Chondrocyte (in vitro differentiated cells): ENCODE results near the gene LRP11. TPM values are rescaled to one million over a fixed set of nuclear protein-coding genes. Genes with fewer than 3 reads are reported as not detected.
"Not testable (repeated sequence)": the region's sequence is repeated elsewhere in the genome, so short reads cannot be mapped to it uniquely, and the experiment has no call there.

Experiments used
- DNase-seq: peaks from one replicate; pipeline ENCODE4 v3.0.0; 2021; ENCODE audit warnings: mixed read lengths, low spot score
- H3K27ac Mint-ChIP-seq: one replicate; pipeline ENCODE4 v1.8.0; 2021; ENCODE audit warnings: mild to moderate bottlenecking, moderate library complexity, mixed read lengths; ENCODE audit not compliant: unreplicated experiment
- H3K27me3 Mint-ChIP-seq: 2 replicates; pipeline ENCODE4 v1.8.0; 2021; ENCODE audit warnings: low read depth, mixed read lengths
- H3K36me3 Mint-ChIP-seq: 2 replicates; pipeline ENCODE4 v1.8.0; 2021; ENCODE audit warnings: low read depth, mixed read lengths
- H3K4me1 Mint-ChIP-seq: 2 replicates; pipeline ENCODE4 v1.8.0; 2021; ENCODE audit warnings: low read depth, mild to moderate bottlenecking, mixed read lengths
- H3K4me3 Mint-ChIP-seq: one replicate; pipeline ENCODE4 v1.8.0; 2021; ENCODE audit warnings: mild to moderate bottlenecking, moderate library complexity, mixed read lengths; ENCODE audit not compliant: unreplicated experiment
- H3K9me3 Mint-ChIP-seq: 2 replicates; pipeline ENCODE4 v1.8.0; 2021; ENCODE audit warnings: low read depth, mixed read lengths
- CTCF ChIP-seq: fragments of 200-600 bp; sonication (generic); IDR thresholded peaks from 2 replicates; pipeline ENCODE4 v1.5.0; 2021; ENCODE audit warnings: antibody characterized with exemption, mild to moderate bottlenecking, moderate library complexity
- total RNA-seq: library from RNA; stranded (reverse); gene quantifications from 3 replicates; pipeline ENCODE4 v1.2.1, GENCODE V29; 2021

The LRP11 gene
- total RNA-seq, 1 donor from 2014 or later = 61.9 TPM

GRCh38 chr6:149897015-149897697 lies 33.0 kb upstream of the LRP11 start:
- Mint-ChIP-seq H3K27ac (peak overlapping the region; percentile 93), H3K4me3 (peak overlapping the region; percentile 60), H3K9me3 (no peaks in the 10 kb centered on the region), H3K4me1 (peaks cover 39% of the 10 kb centered on the region), H3K27me3 (no peaks in the 10 kb centered on the region), H3K36me3 (no peaks in the 10 kb centered on the region)
- no peak for DNase-seq
- TF ChIP-seq CTCF = no peak

GRCh38 chr6:149896491-149896890 lies 32.3 kb upstream of the LRP11 start:
- no peaks in the 10 kb centered on the region for H3K36me3 Mint-ChIP-seq
- no peak overlapping the region for H3K4me3 Mint-ChIP-seq
- H3K9me3 Mint-ChIP-seq = no peaks in the 10 kb centered on the region
- TF ChIP-seq CTCF = no peak
- peak overlapping the region; percentile 93 for H3K27ac Mint-ChIP-seq
- no peak for DNase-seq
- no peaks in the 10 kb centered on the region for H3K27me3 Mint-ChIP-seq
- H3K4me1 Mint-ChIP-seq = peaks cover 39% of the 10 kb centered on the region

- no peaks in the 10 kb centered on the region for H3K27me3 Mint-ChIP-seq
- no peaks in the 10 kb centered on the region for H3K36me3 Mint-ChIP-seq
- no peaks in the 10 kb centered on the region for H3K9me3 Mint-ChIP-seq
- no peak for DNase-seq
- H3K27ac Mint-ChIP-seq = peak overlapping the region; percentile 93
- H3K4me3 Mint-ChIP-seq = no peak overlapping the region
- peaks cover 44% of the 10 kb centered on the region for H3K4me1 Mint-ChIP-seq
- no peak for TF ChIP-seq CTCF
Observed at GRCh38 chr6:149895833-149896271, 31.7 kb upstream of the LRP11 start.

- no peak for TF ChIP-seq CTCF
- H3K4me3 Mint-ChIP-seq = no peak overlapping the region
- no peaks in the 10 kb centered on the region for H3K9me3 Mint-ChIP-seq
- peaks cover 51% of the 10 kb centered on the region for H3K4me1 Mint-ChIP-seq
- H3K27ac Mint-ChIP-seq = peak overlapping the region; percentile 93
- DNase-seq = no peak
- H3K36me3 Mint-ChIP-seq = no peaks in the 10 kb centered on the region
- no peaks in the 10 kb centered on the region for H3K27me3 Mint-ChIP-seq
Observed at GRCh38 chr6:149895048-149895590, 31.0 kb upstream of the LRP11 start.

- H3K4me3 Mint-ChIP-seq, H3K9me3 Mint-ChIP-seq, DNase-seq, H3K36me3 Mint-ChIP-seq, H3K27ac Mint-ChIP-seq, H3K27me3 Mint-ChIP-seq: not testable (repeated sequence)
- H3K4me1 Mint-ChIP-seq = peaks cover 36% of the 10 kb centered on the region
Observed at GRCh38 chr6:149891864-149892263, 27.7 kb upstream of the LRP11 start.

GRCh38 chr6:149891259-149891658 lies 27.1 kb upstream of the LRP11 start:
- no peak for TF ChIP-seq CTCF
- Mint-ChIP-seq H3K4me3 (no peak overlapping the region), H3K27me3 (no peaks in the 10 kb centered on the region), H3K36me3 (no peaks in the 10 kb centered on the region), H3K27ac (no peak overlapping the region), H3K4me1 (peaks cover 30% of the 10 kb centered on the region), H3K9me3 (no peaks in the 10 kb centered on the region)
- DNase-seq = no peak
